ENCODE data around the gene VPS26C.

Gene VPS26C

GRCh38 chr21:37208741-37209225 lies 58.4 kb downstream of the VPS26C start:
- TF ChIP-seq CTCF (IDR thresholded peaks at IDR 0.05; ENCODE audit: control extremely low read depth, extremely low read depth, low read depth, missing control alignments), result no peak
- ChIA-PET CTCF (interaction anchor here (1.5 to 3.1 kb wide), 4 partner anchors 10 to 24 kb away, joined by 3 to 22 read pairs (median 10); no protein-coding TSS in a partner anchor), POLR2A (no interaction called here)
- peak; percentile 74 for DNase-seq (ENCODE audit: extremely low spot score)

GRCh38 chr21:37208056-37208721 lies 58.9 kb downstream of the VPS26C start:
- CTCF ChIA-PET, result interaction anchor here (0.8 to 3.1 kb wide), 5 partner anchors 11 to 25 kb away, joined by 3 to 22 read pairs (median 7); no protein-coding TSS in a partner anchor
- no peak for TF ChIP-seq CTCF (IDR thresholded peaks at IDR 0.05; ENCODE audit: control extremely low read depth, extremely low read depth, low read depth, missing control alignments)

GRCh38 chr21:37207441-37208009 lies 59.6 kb downstream of the VPS26C start:
- CTCF ChIA-PET, result interaction anchor here (0.8 to 3.1 kb wide), 5 partner anchors 11 to 25 kb away, joined by 3 to 22 read pairs (median 7); no protein-coding TSS in a partner anchor
- DNase-seq (ENCODE audit: extremely low spot score), result peak; percentile 67
- POLR2A ChIA-PET, result no interaction called here
- no peak for TF ChIP-seq CTCF (IDR thresholded peaks at IDR 0.05; ENCODE audit: control extremely low read depth, extremely low read depth, low read depth, missing control alignments)

More at GRCh38 chr21:37208056-37208721, 58.9 kb downstream of the VPS26C start:
- peak; percentile 85 for DNase-seq (ENCODE audit: extremely low spot score)
- POLR2A ChIA-PET, result no interaction called here

GRCh38 chr21:37206496-37206895 lies 60.6 kb downstream of the VPS26C start:
- no peak for DNase-seq (ENCODE audit: extremely low spot score)
- no peak for TF ChIP-seq CTCF (IDR thresholded peaks at IDR 0.05; ENCODE audit: control extremely low read depth, extremely low read depth, low read depth, missing control alignments)
- POLR2A ChIA-PET, result no interaction called here
- CTCF ChIA-PET, result no interaction called here

- no peak for TF ChIP-seq CTCF (IDR thresholded peaks at IDR 0.05; ENCODE audit: control extremely low read depth, extremely low read depth, low read depth, missing control alignments)
- no peak for DNase-seq (ENCODE audit: extremely low spot score)
- POLR2A ChIA-PET, result no interaction called here
- CTCF ChIA-PET, result no interaction called here
Observed at GRCh38 chr21:37204580-37204979, 62.6 kb downstream of the VPS26C start.

- ChIA-PET POLR2A (no interaction called here), CTCF (no interaction called here)
- no peak for TF ChIP-seq CTCF (IDR thresholded peaks at IDR 0.05; ENCODE audit: control extremely low read depth, extremely low read depth, low read depth, missing control alignments)
- DNase-seq (ENCODE audit: extremely low spot score), result no peak
Observed at GRCh38 chr21:37202221-37203110, 64.7 kb downstream of the VPS26C start.
